Dendritic cell treated with granulocyte-macrophage colony-stimulating factor and Interleukin-4, amounts not matched to agents 40 ng/mL and 50 ng/mL, for 4 days (primary cell): Measurements from ENCODE around the gene SNAP47.

Source experiments
- H3K27ac Mint-ChIP-seq: one replicate; pipeline ENCODE4 v1.8.0; 2022; ENCODE audit warnings: mild to moderate bottlenecking, mixed read lengths
- H3K27me3 Mint-ChIP-seq: one replicate; pipeline ENCODE4 v1.8.0; 2022; ENCODE audit warnings: mild to moderate bottlenecking, mixed read lengths
- H3K36me3 Mint-ChIP-seq: one replicate; pipeline ENCODE4 v1.8.0; 2022; ENCODE audit warnings: low read depth, mixed read lengths
- H3K4me1 Mint-ChIP-seq: one replicate; pipeline ENCODE4 v1.8.0; 2022; ENCODE audit warnings: low read depth, mixed read lengths
- H3K4me3 Mint-ChIP-seq: one replicate; pipeline ENCODE4 v1.8.0; 2022; ENCODE audit warnings: mild to moderate bottlenecking, moderate library complexity, mixed read lengths
- H3K9me3 Mint-ChIP-seq: one replicate; pipeline ENCODE4 v1.8.0; 2022; ENCODE audit warnings: mixed read lengths
- intact Hi-C: fragments of 100-400 bp; cut with micrococcal nuclease; formaldehyde crosslinking; loops from one replicate; pipeline ENCODE4 v1.15.0; 2022

Gene SNAP47

DNA sequence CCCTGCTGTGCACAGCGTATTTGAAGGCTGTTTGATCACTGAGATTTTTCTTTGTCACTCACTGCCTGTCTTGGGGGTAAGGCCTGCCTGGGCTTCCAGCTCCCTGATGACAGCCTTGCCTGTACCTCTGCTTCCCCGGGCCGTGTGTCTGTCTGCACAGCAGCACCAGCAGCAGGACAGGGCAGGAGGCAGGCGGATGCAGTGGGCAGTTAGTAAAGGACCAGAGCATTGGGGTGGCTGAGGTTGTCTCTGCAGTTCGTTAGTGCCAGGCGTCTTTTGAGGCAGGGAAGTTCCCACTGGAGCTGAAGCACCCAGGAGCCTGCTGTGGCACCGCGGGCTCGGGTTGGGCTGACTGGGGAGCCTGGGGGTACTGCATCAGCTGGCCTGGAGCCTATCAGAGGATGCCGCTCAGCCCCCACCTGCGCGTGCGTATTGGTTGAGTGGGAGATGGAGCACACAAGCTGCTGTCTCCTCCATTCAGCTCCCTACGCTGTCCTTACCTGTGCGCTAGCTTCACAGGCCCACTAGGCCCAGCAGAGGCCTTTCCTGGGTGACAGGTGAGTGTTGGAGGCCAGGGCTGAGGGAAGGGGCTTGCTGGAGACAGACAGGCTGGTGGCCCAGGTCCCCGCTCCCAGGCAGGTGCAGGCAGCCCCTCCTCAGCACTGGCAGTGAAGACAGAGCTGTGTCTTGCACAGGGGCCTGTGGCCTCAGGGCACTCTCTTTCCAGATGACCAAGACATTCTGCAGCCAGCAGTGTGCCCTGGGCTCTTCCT, 28.2 kb downstream of the SNAP47 start:
- H3K36me3 Mint-ChIP-seq = peaks cover 73% of the 10 kb centered on the region

DNA sequence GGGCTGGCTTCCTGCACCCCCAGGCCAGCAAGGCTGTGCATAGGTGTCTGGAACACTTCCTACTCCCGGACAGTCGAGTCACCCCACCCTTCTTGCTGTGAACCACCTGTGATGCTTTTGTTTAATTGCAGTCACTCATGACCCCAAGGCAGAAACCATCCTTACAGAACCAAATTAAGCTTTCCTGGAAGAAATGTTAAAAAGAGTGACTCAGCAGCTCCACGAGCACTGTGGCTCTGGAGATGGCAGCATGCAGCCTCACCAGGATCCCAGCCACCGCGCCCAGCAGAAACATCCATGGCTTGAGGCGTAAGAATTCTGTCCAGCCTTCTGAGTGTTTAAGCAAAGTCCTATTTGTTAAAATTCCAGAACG, 28.8 kb downstream of the SNAP47 start:
- Mint-ChIP-seq H3K27ac (no peak overlapping the region), H3K27me3 (no peaks in the 10 kb centered on the region), H3K9me3 (no peaks in the 10 kb centered on the region), H3K4me1 (peaks cover 30% of the 10 kb centered on the region), H3K4me3 (no peak overlapping the region), H3K36me3 (peaks cover 73% of the 10 kb centered on the region)
- intact Hi-C loops = no loop called here

More for the DNA sequence above, 28.2 kb downstream of the SNAP47 start:
- Mint-ChIP-seq H3K4me3 (no peak overlapping the region), H3K9me3 (no peaks in the 10 kb centered on the region), H3K27me3 (no peaks in the 10 kb centered on the region), H3K4me1 (peaks cover 30% of the 10 kb centered on the region), H3K27ac (no peak overlapping the region)
- intact Hi-C loops = loop anchor here (2.0 kb wide), 1 partner anchor 283 kb away; no protein-coding TSS in a partner anchor

DNA sequence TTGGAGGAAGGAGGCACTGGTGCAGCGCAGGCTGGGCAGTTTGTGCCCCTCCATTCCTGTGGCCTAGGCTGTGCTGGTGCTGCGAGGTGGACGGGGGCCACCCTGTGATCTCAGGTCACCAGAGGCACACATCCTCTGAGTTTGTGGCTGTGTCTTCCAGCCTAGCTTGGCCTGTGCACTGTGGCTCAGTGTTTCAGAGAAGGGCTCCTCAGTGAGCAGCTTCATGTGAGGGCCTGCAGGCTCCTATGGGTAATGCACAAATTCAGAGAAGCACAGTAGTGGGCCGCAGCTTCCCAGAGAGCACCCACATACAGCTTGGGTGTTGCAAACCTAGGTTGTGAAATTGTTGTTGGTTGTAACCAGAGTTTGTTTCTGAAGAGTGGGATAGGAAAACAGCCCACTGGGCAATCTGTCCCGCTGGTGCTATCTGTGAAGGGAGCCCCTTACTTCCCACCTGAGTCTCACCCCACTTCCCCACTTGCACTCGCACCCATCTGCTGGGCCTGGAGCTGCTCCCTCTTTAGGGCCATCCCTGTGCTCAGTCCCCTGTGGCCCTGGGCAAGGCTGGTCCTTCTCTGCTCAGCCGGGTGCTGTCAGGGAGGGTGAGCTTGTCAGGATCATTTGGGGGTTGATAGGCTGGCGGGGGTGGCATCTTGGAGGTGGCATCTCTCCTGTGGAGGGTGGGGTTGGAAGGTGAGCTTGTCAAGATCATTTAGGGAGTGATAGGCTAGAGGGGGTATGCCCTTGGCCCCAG, 30.2 kb downstream of the SNAP47 start:
- H3K9me3 Mint-ChIP-seq = no peaks in the 10 kb centered on the region
- H3K4me1 Mint-ChIP-seq = peaks cover 30% of the 10 kb centered on the region
- intact Hi-C loops = no loop called here
- H3K27me3 Mint-ChIP-seq = no peaks in the 10 kb centered on the region
- H3K36me3 Mint-ChIP-seq = peaks cover 73% of the 10 kb centered on the region
- H3K27ac Mint-ChIP-seq = no peak overlapping the region
- no peak overlapping the region for H3K4me3 Mint-ChIP-seq

DNA sequence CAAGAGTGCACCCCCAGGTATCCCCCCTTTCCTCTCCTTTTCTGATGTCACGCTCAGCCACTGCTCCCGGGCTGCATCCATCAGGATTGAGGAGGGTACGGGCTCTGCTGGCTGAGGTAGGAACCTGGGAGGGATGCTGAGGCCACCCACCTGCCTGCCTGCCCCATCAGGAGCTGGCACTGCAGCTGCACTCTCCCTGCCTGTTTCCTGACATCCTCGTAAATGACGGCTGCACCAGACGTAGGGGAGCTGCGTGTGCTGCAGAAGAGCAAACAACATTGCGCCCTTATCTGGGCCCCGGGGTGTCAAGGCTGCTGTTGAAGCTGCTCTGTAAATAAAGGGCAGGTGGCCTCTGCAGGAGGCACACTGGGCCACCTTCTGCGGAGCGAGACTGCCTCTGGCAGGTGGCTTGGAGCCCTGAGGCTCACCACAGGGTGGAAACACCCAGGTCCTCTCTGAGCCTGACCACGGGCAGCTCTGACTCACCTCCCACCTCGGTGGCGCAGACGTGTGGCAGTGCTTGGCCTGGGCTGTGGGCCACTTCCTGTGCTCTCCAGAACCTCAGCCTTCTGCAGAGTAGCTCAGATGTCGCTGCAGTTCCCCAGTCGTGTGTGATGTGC, 30.9 kb downstream of the SNAP47 start:
- intact Hi-C loops = no loop called here
- H3K4me3 Mint-ChIP-seq = no peak overlapping the region
- peaks cover 30% of the 10 kb centered on the region for H3K4me1 Mint-ChIP-seq
- H3K27me3 Mint-ChIP-seq = no peaks in the 10 kb centered on the region
- H3K9me3 Mint-ChIP-seq = no peaks in the 10 kb centered on the region
- H3K36me3 Mint-ChIP-seq = peaks cover 73% of the 10 kb centered on the region
- H3K27ac Mint-ChIP-seq = no peak overlapping the region

DNA sequence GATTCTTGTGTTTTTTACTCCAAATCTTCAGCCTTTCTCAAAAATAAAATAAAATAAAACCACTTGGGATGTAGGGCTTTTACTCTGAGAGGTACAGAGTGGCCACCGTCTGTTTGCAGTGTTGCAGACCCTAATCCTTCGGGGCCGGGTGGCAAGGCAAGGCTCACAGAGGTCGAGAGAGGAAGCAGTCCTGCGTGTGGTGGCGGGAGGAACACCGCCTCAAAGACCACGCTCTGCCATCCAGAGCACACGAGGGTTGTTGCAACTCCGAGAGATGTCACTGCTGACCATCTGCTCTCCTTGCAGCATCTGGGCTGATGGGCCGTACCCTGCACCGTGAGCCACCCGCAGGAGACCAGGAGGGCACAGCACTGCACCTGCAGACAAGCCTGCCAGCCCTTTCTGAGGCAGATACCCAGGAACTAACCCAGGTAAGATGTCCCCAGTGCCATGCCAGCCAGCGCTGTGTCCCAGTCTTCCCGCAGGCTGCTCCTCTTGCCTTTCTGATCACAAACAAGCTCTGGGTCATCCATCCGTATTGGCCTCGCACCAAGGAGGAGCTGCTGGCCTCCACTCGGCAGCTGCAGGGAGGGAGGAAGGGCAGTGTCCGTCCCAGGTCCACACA, 31.5 kb downstream of the SNAP47 start:
- Mint-ChIP-seq H3K4me3 (no peak overlapping the region), H3K4me1 (peaks cover 30% of the 10 kb centered on the region), H3K9me3 (no peaks in the 10 kb centered on the region), H3K27ac (peak overlapping the region; percentile 56), H3K36me3 (peaks cover 73% of the 10 kb centered on the region), H3K27me3 (no peaks in the 10 kb centered on the region)
- intact Hi-C loops = no loop called here

DNA sequence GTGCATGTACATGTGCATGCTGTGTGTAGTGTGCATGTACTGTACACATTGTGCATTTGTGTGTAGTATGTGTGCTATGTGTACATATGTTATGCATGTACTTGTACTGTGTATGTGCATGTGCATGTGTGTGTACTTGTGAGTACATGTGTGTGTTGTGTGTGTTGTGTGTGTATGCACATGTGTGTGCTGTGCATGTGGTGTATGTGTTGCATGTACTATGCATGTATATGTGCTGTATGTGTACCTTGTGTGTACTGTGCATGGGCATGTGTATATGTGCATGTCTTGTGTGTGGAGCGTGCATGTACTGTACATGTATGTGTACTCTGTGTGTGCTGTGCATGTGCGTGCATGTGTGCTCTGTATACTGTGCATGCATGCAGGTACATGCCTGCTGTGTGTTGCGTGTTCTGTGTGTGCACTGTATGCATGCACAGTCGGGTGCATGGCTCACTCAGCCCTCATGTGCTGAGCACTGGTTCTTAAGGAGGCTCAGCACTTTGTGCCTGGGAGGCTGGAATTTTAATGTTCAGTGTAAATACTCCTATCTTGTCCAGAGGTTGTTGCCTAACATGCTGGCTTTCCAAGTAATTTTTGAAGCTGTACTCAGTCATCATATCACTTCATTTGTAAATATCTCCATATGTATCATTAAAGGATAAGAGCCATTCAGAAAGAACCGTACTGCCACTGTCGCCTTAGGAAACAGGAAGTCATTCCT, 32.3 kb downstream of the SNAP47 start:
- Mint-ChIP-seq H3K27ac (peak overlapping the region; percentile 56), H3K4me1 (peaks cover 22% of the 10 kb centered on the region), H3K36me3 (peaks cover 76% of the 10 kb centered on the region), H3K27me3 (no peaks in the 10 kb centered on the region), H3K4me3 (no peak overlapping the region), H3K9me3 (no peaks in the 10 kb centered on the region)
- intact Hi-C loops = no loop called here

DNA sequence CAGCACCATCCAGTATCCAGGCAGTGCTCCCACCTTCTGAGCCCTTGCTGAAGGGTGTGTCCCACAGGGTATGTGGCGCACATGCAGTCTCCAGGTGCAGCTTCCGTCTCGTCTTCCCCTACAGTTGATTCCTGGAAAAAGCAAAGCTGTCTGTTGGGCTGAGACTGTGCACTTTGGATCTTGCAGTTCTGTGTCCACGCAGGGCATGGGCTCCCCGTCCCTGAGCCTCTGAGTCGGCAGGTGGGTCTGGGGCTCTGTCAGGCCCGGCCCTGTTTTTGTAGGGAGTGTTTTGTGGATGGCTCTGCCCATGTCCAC, 32.8 kb downstream of the SNAP47 start:
- Mint-ChIP-seq H3K4me1 (peaks cover 20% of the 10 kb centered on the region), H3K27ac (no peak overlapping the region), H3K4me3 (no peak overlapping the region), H3K9me3 (no peaks in the 10 kb centered on the region), H3K27me3 (no peaks in the 10 kb centered on the region), H3K36me3 (peaks cover 76% of the 10 kb centered on the region)
- intact Hi-C loops = no loop called here

DNA sequence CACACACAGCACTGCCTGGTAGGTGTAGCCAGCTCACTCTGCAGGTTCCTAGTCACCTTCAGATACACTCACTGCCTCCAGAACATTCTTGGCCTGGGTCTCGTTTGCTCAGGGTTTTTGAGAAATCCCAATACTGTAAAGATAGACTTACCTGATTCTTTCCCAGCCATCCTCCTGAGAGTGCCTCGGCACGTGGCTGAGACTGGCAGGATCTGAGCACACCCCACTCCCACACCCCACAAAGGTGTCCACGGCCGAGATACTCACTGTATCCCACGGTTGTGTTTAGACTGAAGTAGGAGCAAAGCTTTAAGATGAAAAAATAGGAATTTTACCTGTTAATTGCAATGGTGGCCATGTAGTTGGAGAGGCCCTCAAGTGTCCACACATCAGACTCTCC, 33.4 kb downstream of the SNAP47 start:
- H3K27ac Mint-ChIP-seq = no peak overlapping the region
- H3K4me3 Mint-ChIP-seq = no peak overlapping the region
- H3K4me1 Mint-ChIP-seq = peaks cover 20% of the 10 kb centered on the region
- H3K36me3 Mint-ChIP-seq = peaks cover 72% of the 10 kb centered on the region
- no peaks in the 10 kb centered on the region for H3K9me3 Mint-ChIP-seq
- no peaks in the 10 kb centered on the region for H3K27me3 Mint-ChIP-seq
- intact Hi-C loops = no loop called here

DNA sequence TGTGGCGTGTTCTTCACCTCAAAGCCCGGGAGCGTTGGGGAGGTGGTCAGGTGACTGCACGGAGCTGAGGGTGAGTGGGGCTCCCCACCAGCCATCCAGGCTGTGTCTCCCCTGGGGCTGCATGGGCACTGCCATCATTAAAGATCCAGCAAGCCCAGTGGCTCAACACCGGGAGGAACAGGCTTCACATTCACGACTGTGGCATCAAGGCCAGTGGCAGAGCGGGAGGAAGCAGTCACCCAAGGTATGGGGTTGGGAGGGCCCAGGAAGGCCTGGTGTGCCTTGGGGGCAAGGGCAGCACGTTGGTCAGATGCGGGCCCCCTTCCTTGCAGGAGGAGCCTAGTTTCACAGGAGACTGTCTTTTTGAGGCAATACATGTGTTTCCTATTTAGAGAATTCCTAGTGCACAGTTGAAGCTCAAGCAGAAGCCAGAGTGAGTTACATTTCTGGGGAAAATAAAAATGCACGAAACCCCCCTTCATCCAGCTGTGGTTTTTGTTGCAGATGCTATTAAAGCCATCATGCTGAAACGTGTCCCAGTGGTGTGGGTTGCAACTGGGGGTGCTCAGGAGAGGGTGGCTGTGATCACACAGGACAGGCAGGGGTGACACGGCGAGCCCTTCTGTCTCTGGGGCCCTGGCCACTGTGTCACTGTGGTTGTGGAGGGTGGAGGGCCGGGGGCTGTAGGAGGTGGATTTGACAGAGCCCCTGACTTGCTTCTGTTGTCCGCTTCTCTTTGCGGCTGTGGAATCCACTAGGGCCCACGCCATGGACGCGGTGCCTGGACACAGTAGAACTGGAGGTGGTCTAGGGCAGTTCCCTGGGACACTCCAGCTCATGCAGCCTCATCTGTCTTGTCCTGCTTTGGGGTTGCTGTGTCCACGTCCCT, 34.1 kb downstream of the SNAP47 start:
- intact Hi-C loops = no loop called here
- H3K9me3 Mint-ChIP-seq = no peaks in the 10 kb centered on the region
- no peaks in the 10 kb centered on the region for H3K27me3 Mint-ChIP-seq
- no peak overlapping the region for H3K27ac Mint-ChIP-seq
- no peak overlapping the region for H3K4me3 Mint-ChIP-seq
- H3K36me3 Mint-ChIP-seq = peaks cover 72% of the 10 kb centered on the region
- peaks cover 20% of the 10 kb centered on the region for H3K4me1 Mint-ChIP-seq

DNA sequence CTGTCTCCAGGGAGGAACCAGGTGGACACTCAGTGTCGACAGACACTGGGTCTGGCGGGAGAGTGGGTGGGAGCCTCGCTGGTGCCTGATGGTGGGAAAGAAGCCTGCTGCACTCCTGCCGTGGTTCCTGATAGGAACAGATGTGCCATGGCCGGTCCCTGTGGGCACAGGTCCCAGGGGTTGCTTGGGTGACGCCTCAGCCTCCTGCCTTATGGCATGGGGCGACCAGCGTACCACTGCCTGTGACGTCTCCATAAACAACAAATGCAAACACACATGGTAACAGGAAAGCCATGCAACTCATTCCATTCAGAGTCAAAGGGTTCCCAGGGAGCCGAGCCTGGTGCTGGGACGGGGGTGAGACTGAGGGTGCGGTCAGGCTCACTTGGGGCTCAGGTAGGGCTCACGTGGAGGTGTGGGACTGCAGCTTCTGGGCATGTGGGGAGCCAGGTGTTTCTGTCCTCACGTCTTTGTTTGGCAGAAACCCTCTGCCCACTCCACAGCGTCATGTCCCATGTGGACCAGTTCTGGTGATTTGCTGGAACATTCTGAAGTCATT, 34.8 kb downstream of the SNAP47 start:
- H3K4me1 Mint-ChIP-seq = peaks cover 20% of the 10 kb centered on the region
- intact Hi-C loops = no loop called here

DNA sequence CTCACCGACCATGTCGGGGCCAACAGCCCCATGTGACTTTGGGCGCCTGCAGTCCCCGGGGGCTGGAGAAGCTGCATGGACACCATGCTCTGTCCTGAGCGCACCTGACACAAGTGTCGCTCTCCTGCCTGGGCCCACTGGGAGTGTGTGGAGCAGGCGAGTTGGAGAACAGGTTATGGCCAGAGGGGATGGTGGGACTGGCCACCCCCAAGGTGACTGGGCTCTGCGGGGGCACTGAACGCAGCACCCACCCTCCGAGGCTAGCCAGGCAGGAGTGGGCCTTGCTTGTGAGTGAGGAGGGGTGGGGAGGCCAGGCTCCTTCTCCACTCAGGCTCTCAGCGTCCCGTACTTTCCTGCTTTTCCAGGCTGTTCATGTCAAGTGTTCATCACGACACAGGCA, 35.6 kb downstream of the SNAP47 start:
- Mint-ChIP-seq H3K36me3 (peaks cover 82% of the 10 kb centered on the region), H3K4me3 (no peak overlapping the region), H3K27ac (no peak overlapping the region), H3K4me1 (peaks cover 15% of the 10 kb centered on the region), H3K27me3 (no peaks in the 10 kb centered on the region), H3K9me3 (no peaks in the 10 kb centered on the region)
- intact Hi-C loops = no loop called here

More for the DNA sequence above, 34.8 kb downstream of the SNAP47 start:
- Mint-ChIP-seq H3K36me3 (peaks cover 74% of the 10 kb centered on the region), H3K27ac (no peak overlapping the region), H3K9me3 (no peaks in the 10 kb centered on the region), H3K4me3 (no peak overlapping the region), H3K27me3 (no peaks in the 10 kb centered on the region)

DNA sequence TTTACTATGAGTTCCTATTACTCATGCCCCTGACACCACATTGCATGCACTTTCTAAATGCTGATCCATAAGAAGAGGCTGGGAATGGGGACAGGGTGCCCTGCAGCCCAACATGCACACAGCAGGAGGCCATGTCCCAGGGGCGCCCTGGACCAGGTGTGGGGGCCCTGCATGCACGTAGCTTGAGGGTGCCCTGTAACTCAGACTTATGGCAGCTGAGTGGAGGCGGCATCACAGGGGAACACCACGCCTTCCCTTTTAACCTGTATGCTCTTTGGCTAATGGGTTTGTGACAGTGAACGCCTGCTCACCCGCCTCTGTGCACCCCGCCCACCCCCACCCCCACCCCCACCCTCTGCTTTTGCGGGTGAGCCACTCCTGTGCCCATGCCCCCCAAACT, 36.1 kb downstream of the SNAP47 start:
- intact Hi-C loops = no loop called here
- Mint-ChIP-seq H3K4me3 (no peak overlapping the region), H3K9me3 (no peaks in the 10 kb centered on the region), H3K36me3 (peaks cover 87% of the 10 kb centered on the region), H3K27ac (no peak overlapping the region), H3K4me1 (peaks cover 10% of the 10 kb centered on the region), H3K27me3 (no peaks in the 10 kb centered on the region)

DNA sequence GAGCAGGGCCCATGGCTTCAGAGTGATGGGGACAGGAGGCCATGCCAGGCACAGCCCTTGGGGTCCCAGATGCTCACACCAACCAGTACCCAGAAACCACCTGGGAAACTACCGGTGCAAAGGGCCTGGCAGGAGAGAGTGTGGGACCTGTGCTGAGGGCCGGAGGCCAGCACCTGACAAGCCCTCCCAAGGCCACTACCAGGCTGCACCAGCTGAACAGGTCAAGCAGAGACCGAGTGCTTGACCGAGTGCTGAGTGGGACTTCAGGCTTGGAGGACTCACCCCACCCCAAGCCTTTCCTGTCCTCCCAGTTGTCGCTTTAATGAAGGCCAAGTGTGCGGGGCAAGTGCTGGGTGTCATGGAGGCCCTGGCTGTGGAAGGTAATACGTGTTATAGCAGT, 36.5 kb downstream of the SNAP47 start:
- Mint-ChIP-seq H3K9me3 (no peaks in the 10 kb centered on the region), H3K27ac (no peak overlapping the region), H3K27me3 (no peaks in the 10 kb centered on the region), H3K36me3 (peaks cover 88% of the 10 kb centered on the region), H3K4me1 (peaks cover 5% of the 10 kb centered on the region), H3K4me3 (no peak overlapping the region)
- intact Hi-C loops = no loop called here
